Fibroblast of mammary gland (primary cell): ENCODE measurements around the gene SLC9A1.
A peak's percentile ranks its signal among the peaks of the same experiment; 100 is the strongest.

Source experiments
- DNase-seq: peaks from one replicate; pipeline ENCODE4 v3.0.0-alpha.2; 2010; ENCODE audit warnings: low read depth
- H3K4me3 ChIP-seq: 2 replicates; pipeline ENCODE4 v1.5.1; 2011; ENCODE audit warnings: low read depth, mild to moderate bottlenecking, low read length, moderate library complexity; ENCODE audit not compliant: control insufficient read depth
- TF ChIP-seq, protein P1 (sequence below): conservative IDR thresholded peaks from 2 replicates; pipeline ENCODE4 v1.5.1; 2011; ENCODE audit warnings: low read depth, low read length, inconsistent platforms; ENCODE audit not compliant: control insufficient read depth, insufficient read depth

SLC9A1 gene

DNA sequence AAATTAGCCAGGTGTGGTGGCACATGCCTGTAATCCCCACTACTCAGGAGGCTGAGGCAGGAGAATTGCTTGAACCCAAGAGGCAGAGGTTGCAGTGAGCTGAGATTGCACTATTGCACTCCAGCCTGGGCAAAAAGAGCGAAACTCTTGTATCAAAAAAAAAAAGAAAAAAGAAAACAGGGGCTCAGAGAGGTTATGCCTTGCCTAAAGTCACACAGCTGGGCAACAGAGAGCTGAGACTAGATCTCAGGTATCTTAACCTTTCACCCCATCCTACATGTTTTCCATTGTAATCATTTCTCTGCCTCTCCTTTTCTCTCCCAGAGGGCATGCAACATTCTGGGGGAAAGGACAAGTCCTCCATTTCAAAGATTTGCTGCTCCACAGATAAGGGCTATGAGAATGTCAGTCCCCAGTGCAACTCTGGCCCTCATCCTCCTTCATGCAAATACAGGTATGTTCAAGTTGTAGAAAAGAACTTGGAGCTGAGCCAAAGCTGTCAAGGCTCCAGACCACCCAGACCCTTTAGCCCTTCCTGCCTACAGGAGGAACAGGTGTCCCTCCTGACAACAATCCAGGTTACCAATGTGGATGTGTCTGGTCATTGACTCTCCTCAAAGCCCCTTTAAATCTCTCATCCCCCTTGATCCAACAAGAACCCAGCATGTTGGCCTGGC lies 6.9 kb downstream of the SLC9A1 start:
- DNase-seq = no peak
- H3K4me3 ChIP-seq = no peak overlapping the region
- TF ChIP-seq, protein P1, sequence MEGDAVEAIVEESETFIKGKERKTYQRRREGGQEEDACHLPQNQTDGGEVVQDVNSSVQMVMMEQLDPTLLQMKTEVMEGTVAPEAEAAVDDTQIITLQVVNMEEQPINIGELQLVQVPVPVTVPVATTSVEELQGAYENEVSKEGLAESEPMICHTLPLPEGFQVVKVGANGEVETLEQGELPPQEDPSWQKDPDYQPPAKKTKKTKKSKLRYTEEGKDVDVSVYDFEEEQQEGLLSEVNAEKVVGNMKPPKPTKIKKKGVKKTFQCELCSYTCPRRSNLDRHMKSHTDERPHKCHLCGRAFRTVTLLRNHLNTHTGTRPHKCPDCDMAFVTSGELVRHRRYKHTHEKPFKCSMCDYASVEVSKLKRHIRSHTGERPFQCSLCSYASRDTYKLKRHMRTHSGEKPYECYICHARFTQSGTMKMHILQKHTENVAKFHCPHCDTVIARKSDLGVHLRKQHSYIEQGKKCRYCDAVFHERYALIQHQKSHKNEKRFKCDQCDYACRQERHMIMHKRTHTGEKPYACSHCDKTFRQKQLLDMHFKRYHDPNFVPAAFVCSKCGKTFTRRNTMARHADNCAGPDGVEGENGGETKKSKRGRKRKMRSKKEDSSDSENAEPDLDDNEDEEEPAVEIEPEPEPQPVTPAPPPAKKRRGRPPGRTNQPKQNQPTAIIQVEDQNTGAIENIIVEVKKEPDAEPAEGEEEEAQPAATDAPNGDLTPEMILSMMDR = no peak

DNA sequence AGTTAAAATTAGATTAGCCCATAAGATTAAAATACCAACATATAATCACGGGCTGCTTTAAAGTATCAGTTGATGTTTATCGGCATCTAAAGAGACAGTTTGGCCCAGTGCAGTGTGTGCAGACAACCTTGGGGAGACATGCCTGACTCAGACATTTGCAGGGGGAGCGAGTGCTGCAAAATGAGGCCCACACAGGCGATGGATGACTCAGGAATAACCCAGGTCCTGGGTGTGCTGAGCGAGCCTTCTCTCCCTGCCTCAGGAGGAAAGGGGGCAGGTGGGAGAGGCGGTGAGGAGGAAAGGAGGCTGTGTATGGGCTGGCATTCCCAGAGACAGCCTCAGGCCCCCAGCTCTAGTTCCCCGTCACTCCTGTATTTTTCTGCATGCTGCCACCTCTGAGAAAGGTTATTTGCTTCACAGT lies 9.0 kb downstream of the SLC9A1 start:
- H3K4me3 ChIP-seq = no peak overlapping the region
- peak; percentile 89 for DNase-seq
- TF ChIP-seq, protein P1 = no peak

DNA sequence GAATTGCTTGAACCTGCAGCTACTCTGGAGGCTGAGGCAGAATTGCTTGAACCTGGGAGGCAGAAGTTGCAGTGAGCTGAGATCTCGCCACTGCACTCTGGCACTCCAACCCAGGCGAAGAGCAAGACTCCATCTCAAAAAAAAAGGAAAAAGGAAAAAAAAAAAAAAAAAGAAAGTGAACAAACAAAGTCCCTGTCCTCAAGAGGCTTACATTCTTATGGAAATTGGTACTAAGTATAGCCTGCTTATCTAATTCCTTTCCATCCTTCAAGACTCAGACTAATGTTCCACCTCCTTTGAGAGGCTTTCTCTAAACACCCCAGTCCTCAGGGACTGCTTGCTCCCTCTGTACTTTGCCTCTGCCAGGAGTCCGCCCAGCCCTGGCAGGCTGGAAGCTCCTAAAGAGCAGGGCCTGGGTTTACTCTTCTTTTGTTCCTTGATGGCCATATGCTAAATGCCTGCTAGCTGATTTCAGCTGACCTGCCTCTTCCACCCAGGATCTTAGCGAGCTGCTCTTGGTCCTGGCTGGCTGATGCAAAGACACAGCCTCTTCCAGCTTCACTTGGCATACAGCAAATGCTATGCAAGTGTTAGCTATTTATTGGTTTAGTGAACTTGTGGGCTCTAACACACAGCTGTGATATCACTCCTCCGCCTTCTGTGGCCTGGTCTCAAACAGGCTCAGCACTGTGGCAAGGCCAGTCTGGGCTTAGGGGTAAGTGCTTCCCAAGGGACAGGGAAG lies 9.8 kb downstream of the SLC9A1 start:
- DNase-seq = peak; percentile 66
- TF ChIP-seq, protein P1 = no peak
- no peak overlapping the region for H3K4me3 ChIP-seq

DNA sequence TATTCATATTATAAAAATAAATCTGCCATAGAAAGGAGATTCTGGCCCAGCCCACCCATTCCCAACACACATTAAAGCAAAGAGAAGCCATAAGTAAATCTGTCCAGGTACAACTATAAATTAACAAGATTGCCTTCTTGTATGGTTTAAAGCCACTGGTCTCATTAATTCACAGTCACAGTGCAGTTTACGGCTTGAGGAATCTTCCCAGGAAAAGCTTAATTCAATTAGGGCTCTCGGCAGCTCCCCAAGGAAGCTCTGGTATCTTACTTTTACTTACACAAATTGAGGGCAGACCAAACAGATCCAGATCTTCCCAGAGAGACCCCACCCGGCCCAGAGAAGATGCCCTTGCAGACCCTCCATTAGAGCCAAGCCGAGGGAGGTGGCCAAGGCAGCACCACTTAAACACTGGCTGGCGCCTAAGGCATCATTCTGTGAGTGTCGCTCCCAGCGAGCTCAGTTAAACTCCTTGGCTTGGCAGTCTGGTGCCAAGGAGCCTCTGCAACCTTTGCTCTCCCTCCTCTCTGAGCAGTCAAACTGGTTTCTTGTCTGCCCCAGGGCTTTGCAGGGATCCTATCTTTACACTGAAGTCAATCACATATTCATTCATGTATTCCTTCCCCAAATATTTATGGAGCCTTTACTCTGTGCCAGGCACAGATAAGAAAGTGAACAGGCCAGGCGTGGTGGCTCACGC lies 10.7 kb downstream of the SLC9A1 start:
- DNase-seq = no peak
- H3K4me3 ChIP-seq = no peak overlapping the region
- TF ChIP-seq, protein P1 = no peak

DNA sequence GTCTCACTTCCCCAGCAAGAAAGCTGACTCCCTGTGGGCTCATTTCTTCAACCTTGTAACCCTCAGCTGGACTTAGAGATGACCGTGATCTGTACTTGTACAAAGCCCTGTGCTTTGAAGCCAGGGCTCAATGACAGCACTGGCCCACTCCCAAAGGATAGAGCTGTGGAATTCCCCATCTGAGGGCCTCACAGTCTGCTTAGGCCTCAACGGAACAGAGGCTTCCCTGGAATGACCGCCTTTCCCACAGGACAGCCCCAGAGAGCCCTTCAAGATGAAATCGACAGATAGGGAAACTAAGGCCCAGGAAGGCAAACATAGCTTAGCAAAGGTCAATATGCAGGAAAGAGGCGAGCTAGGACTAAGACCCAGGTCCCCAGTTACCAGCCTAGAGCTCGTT lies 11.5 kb downstream of the SLC9A1 start:
- TF ChIP-seq, protein P1 = no peak
- no peak overlapping the region for H3K4me3 ChIP-seq
- DNase-seq = no peak

DNA sequence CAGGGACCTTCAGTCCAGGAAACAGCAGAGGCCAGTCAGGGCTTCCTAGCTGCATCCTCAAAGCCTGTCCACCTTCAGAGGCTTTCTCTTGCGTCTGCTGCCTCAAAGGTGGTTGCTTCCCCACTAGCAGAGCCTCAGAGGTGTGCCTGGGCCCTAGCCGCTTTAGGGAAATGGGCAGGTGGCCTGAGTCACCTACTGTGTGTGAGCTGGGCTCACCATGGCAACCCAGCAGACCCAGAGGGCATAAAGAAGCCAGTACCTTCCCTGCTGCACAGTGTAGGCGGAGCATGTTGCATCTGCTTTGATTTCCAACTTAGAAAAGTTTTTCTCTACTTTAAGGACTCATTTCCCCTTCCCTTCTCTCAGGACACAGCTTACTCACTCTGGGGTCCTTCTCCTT lies 12.5 kb downstream of the SLC9A1 start:
- TF ChIP-seq, protein P1 = no peak
- no peak for DNase-seq
- no peak overlapping the region for H3K4me3 ChIP-seq
